Body of pancreas (tissue), 4 donors: Measurements from ENCODE around the gene GRN. TPM values are rescaled to one million over a fixed set of nuclear protein-coding genes. Genes with fewer than 3 reads are reported as not detected.

ENCODE experiments used
- ATAC-seq: fragments of 150-250 bp; one replicate; pipeline ENCODE4 v1.9.1; 2016
- DNase-seq, 4 donors: peaks; one replicate each; pipeline ENCODE4 v3.0.0-alpha.2; 2019
- H3K27ac ChIP-seq, 4 donors: fragments of 200-600 bp; sonication (generic); 1 replicate in 3 of 4; 2 replicates in 1 of 4; pipeline versions ENCODE4 v1.5.1 to v1.6.1; 2016 to 2019; ENCODE audit warnings: mild to moderate bottlenecking in 1 of 4, mixed read lengths in 1 of 4, moderate library complexity in 1 of 4
- H3K27me3 ChIP-seq, 2 donors: fragments of 200-600 bp; sonication (generic); one replicate each; pipeline ENCODE4 v1.6.0; 2016; ENCODE audit warnings: mild to moderate bottlenecking in 1 of 2
- H3K36me3 ChIP-seq, 2 donors: fragments of 200-600 bp; sonication (generic); replicated peaks in 1 of 2; 2 replicates each; pipeline ENCODE4 v1.5.1; 2016; ENCODE audit warnings: low read depth in 2 of 2; ENCODE audit not compliant: insufficient read depth in 1 of 2
- H3K4me1 ChIP-seq: fragments of 200-600 bp; sonication (generic); one replicate; pipeline ENCODE4 v1.6.0; 2016
- H3K4me3 ChIP-seq, 2 donors: fragments of 200-600 bp; sonication (generic); 1 replicate in 1 of 2; 2 replicates in 1 of 2; pipeline ENCODE4 v1.5.1; 2016 to 2019
- H3K9me3 ChIP-seq, 3 donors: fragments of 200-600 bp; sonication (generic); 1 replicate in 2 of 3; 2 replicates in 1 of 3; pipeline ENCODE4 v1.5.1; 2016
- POLR2A ChIP-seq, 3 donors: fragments of 450-650 bp; IDR thresholded peaks; one replicate each; pipeline ENCODE4 v1.6.1; 2016; ENCODE audit warnings: antibody characterized with exemption in 3 of 3, mild to moderate bottlenecking in 2 of 3
- WGBS, 2 donors: methylation state at CpG; one replicate each; pipeline ENCODE4 v1.1.5; 2017; 5-methylcytosine and 5-hydroxymethylcytosine counted together
- intact Hi-C: fragments of 100-400 bp; cut with DNase I; formaldehyde crosslinking; loops from one replicate; pipeline ENCODE4 v1.15.1; 2023
- total RNA-seq, 2 donors: library from RNA; depleted of rRNA; stranded (reverse); fragments of >200 nt; gene quantifications; one replicate each; pipeline ENCODE4 v1.1.0, GENCODE V29; 2016
- TF ChIP-seq, protein P1 (sequence below), 7 experiments: fragments of 450-650 bp in 4 of 7; fragments of 200-600 bp in 3 of 7; sonication (generic) in 3 of 7; IDR thresholded peaks; one replicate each; pipeline ENCODE4 v1.5.1; 2016 to 2019; ENCODE audit warnings: antibody characterized with exemption in 7 of 7

Gene GRN
- total RNA-seq, 2 donors from 2014 or later, result 119 to 153 TPM

DNA sequence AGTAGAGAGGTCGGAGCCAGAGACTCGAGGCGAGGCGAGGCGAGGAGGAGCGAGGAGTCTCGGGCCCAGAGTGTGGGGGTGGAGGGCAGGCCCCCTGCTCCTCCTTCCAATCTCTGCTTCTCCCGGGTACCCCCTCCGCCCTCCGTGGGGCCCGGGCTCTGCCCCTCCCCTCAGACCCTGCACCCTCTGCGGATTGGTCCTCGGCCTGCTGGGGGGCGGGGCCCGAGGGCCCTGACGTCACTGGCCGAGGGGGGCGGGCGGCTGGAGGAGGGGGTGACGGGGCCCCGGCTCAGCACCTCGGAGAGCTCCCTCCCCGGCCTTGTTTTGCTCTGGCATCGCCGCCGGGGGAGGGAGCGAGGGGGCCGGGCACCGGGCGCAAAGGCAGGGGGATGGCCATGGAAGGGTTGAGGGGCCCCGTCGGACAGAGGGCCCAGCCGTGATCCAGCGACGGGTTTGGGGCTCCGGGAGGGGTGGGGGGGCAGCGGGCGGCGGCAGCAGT lies 36.7 kb upstream of the GRN start, which contains the start of gene RUNDC3A:
RUNDC3A (plus strand) TSS at position 282 of the 499 bp plus-strand sequence. CDS start 232 bp downstream, outside the sequence.
- WGBS, 2 donors, result 0 to 3% methylated on average over 10 to 33 of the region's 39 CpGs

DNA sequence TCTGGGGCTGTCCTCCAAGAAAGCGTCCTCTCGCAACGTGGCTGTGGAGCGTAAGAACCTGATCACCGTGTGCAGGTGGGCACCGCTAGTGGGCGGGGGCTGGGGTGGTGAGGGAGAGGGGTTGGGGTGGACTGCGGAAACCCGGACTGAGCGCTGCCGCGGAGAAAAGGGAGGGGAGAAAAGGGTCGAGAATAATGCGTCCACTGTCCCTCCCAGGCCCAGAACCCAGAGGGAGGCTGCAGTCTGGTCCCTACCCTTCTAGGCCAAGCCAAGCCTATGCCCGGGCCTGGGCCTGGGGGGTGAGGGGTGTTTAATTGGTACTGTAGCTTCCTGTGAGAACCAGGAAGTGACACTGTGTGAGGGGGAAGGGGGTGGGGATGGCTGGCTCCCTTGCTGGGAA lies 36.2 kb upstream of the GRN start:
- H3K9me3 ChIP-seq, result no peaks in the 10 kb centered on the region
- ATAC-seq, result no peak
- peak overlapping the region in 2 of 4 donors; percentile 44 to 52 for H3K27ac ChIP-seq
- intact Hi-C loops, result no loop called here
- DNase-seq, result no peak
- WGBS, 2 donors, result 8 to 18% methylated on average over 4 to 13 of the region's 15 CpGs
- TF ChIP-seq, protein P1, sequence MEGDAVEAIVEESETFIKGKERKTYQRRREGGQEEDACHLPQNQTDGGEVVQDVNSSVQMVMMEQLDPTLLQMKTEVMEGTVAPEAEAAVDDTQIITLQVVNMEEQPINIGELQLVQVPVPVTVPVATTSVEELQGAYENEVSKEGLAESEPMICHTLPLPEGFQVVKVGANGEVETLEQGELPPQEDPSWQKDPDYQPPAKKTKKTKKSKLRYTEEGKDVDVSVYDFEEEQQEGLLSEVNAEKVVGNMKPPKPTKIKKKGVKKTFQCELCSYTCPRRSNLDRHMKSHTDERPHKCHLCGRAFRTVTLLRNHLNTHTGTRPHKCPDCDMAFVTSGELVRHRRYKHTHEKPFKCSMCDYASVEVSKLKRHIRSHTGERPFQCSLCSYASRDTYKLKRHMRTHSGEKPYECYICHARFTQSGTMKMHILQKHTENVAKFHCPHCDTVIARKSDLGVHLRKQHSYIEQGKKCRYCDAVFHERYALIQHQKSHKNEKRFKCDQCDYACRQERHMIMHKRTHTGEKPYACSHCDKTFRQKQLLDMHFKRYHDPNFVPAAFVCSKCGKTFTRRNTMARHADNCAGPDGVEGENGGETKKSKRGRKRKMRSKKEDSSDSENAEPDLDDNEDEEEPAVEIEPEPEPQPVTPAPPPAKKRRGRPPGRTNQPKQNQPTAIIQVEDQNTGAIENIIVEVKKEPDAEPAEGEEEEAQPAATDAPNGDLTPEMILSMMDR (IDR thresholded peaks at IDR 0.05), result no peak
- TF ChIP-seq POLR2A (IDR thresholded peaks at IDR 0.05), result no peak
- H3K4me3 ChIP-seq, result no peak overlapping the region
- peaks cover 19% of the 10 kb centered on the region for H3K4me1 ChIP-seq
- H3K36me3 ChIP-seq, result no peaks in the 10 kb centered on the region
- no peaks in the 10 kb centered on the region for H3K27me3 ChIP-seq

More for the DNA sequence above, 36.7 kb upstream of the GRN start, which contains the start of gene RUNDC3A:
- peak; percentile 85 to 89 (median 86) for DNase-seq
- ATAC-seq, result peak; percentile 92
- intact Hi-C loops, result no loop called here
- Histone ChIP-seq H3K36me3 (no peaks in the 10 kb centered on the region), H3K9me3 (no peaks in the 10 kb centered on the region), H3K27ac (peak within 1 kb of the TSS in 3 of 4 donors; percentile 24 to 52 (median 44)), H3K27me3 (no peaks in the 10 kb centered on the region), H3K4me3 (no peak within 1 kb of the TSS), H3K4me1 (peaks cover 19% of the 10 kb centered on the region)
- TF ChIP-seq POLR2A (IDR thresholded peaks at IDR 0.05), result peak in 1 of 3 donors; percentile 30
- TF ChIP-seq, protein P1 (IDR thresholded peaks at IDR 0.05), result no peak

DNA sequence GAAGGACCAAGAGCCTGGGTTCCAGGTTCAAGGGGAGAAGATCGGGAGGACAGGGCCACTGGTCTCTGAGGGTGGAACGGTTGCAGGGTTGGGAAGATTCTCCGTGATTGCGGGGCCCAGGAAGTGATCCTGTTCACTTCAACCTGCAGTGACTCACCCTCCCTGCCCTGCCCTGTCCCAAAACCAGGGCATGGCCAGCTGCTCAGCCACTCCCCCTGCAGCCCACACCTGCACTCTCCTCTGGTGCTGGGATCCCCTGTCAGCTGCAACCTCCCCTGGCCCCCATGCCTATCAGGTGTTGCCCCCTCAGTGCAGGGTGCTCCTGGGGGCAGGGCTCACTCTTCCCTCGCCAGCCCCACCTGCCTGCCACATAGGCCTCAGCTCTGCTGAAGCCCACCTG lies 35.6 kb upstream of the GRN start:
- ATAC-seq (no peak), DNase-seq (no peak)
- TF ChIP-seq, protein P1 (IDR thresholded peaks at IDR 0.05), result no peak
- TF ChIP-seq POLR2A (IDR thresholded peaks at IDR 0.05), result no peak
- Histone ChIP-seq H3K4me3 (no peak overlapping the region), H3K27me3 (no peaks in the 10 kb centered on the region), H3K9me3 (no peaks in the 10 kb centered on the region), H3K27ac (no peak overlapping the region), H3K36me3 (no peaks in the 10 kb centered on the region), H3K4me1 (peaks cover 19% of the 10 kb centered on the region)
- 79 to 83% methylated on average over 1 to 5 of the region's 5 CpGs for WGBS, 2 donors
- intact Hi-C loops, result no loop called here

DNA sequence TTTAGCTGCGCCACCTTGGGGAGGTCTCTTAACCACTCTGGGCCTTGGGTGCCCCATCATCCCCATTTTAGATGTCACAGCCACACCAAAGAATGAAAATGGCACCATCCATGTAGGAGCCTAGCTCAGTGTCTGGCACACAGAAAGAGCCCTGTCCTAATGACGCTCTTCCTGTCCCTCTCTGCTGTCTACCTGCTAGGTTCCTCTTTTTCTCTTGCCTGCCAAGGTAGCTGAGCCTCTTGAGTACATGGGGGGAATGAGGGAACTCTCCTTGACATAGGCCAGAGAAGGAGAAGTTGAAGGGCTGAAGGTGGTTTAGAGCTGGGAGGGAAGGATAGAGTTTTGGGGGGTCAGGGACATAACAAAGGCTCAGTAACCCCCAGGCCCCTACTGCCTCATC lies 34.9 kb upstream of the GRN start:
- H3K27ac ChIP-seq, result no peak overlapping the region
- DNase-seq (no peak), ATAC-seq (no peak)
- TF ChIP-seq, protein P1 (IDR thresholded peaks at IDR 0.05), result no peak
- TF ChIP-seq POLR2A (IDR thresholded peaks at IDR 0.05), result no peak
- H3K27me3 ChIP-seq, result no peaks in the 10 kb centered on the region
- no peaks in the 10 kb centered on the region for H3K36me3 ChIP-seq
- intact Hi-C loops, result no loop called here
- WGBS, 2 donors, result 82 to 93% methylated on average over 2 of the region's 2 CpGs
- peaks cover 24% of the 10 kb centered on the region for H3K4me1 ChIP-seq
- no peaks in the 10 kb centered on the region for H3K9me3 ChIP-seq
- no peak overlapping the region for H3K4me3 ChIP-seq
